GM12892 (cell line): ENCODE measurements around the gene GRIP2.

Source experiments
- POLR2A ChIP-seq: IDR thresholded peaks from 2 replicates; pipeline ENCODE4 v1.6.1; 2011; ENCODE audit warnings: low read depth, low read length, control low read depth
- POLR2AphosphoS5 ChIP-seq: IDR thresholded peaks from 2 replicates; pipeline ENCODE4 v1.6.1; 2011; ENCODE audit warnings: low read depth, low read length, control low read depth
- TAF1 ChIP-seq: IDR thresholded peaks from 2 replicates; pipeline ENCODE4 v1.6.1; 2011; ENCODE audit warnings: low read depth, mild to moderate bottlenecking, control low read depth, low read length, borderline replicate concordance

DNA sequence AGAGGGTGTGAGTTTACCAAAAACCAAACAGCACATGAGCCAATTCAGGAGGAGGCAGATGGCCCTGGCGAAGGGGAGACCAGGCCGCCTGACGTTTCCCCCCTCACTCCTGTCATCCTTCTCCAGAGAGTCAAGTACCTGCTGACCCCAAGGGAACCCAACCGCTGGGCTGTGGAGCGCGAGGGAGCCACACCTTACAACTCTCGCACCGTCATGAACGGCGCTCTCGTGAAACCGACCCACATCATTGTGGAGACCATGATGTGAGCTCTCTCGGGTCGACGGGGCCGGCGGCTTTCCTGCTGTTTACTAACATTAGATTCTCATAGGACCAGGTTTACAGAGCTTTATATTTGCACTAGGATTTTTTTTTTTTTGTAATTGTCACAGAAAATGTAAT is 55.4 kb downstream of the GRIP2 start:
- TF ChIP-seq POLR2A, result no peak
- TF ChIP-seq TAF1, result no peak
- no peak for TF ChIP-seq POLR2AphosphoS5
